ENCODE measurements around the gene SCP2D1. TPM values are rescaled to one million over a fixed set of nuclear protein-coding genes. Genes with fewer than 3 reads are reported as not detected.

SCP2D1 gene
- polyA plus RNA-seq, 1 donor from 2014 or later, result not detected

DNA sequence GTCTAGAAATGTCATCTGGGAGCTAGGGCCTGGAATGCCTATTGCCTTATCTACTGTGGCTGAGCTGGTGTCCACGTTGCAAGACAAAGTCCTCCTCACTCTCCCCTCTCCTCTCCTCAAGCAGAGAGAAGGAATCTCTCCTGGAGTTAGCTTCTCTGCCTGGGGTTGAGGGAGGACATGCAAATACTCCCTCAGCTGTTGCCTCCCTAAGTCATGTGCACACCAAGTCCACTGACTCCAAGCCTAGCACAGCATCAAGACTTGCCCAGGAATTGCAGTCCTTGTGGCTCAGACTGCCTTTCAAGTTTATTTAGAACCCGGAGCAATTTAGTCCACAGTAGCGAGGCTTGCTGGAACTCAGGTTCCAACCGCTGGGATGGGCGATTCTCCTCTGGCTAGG is 38.0 kb upstream of the SCP2D1 start:
- H3K9me3 ChIP-seq (ENCODE audit: low read length), result no peaks in the 10 kb centered on the region
- no peak overlapping the region for H3K4me3 ChIP-seq (ENCODE audit: low read length)
- H3K36me3 ChIP-seq (ENCODE audit: insufficient read depth, low read length), result no peaks in the 10 kb centered on the region
- H2AFZ ChIP-seq (ENCODE audit: low read depth, low read length), result no peak overlapping the region
- TF ChIP-seq TAF1 (IDR thresholded peaks at IDR 0.05; ENCODE audit: low read depth) (no peak), RAD21 (conservative IDR thresholded peaks at IDR 0.05) (no peak), EP300 (conservative IDR thresholded peaks at IDR 0.05; ENCODE audit: poor library complexity, severe bottlenecking) (no peak), REST (IDR thresholded peaks at IDR 0.05; ENCODE audit: borderline replicate concordance) (no peak)
- H3K9ac ChIP-seq (ENCODE audit: low read length), result no peak overlapping the region
- no peak overlapping the region for H3K4me2 ChIP-seq (ENCODE audit: low read length)
- H3F3A ChIP-seq (ENCODE audit: insufficient read depth, low read length, poor library complexity, severe bottlenecking), result no peaks in the 10 kb centered on the region
- H3K79me2 ChIP-seq (replicated peaks; ENCODE audit: insufficient read depth, low read length), result no peaks in the 10 kb centered on the region
- no peaks in the 10 kb centered on the region for H4K20me1 ChIP-seq (ENCODE audit: insufficient read depth)
- no peak overlapping the region for H3K27ac ChIP-seq (ENCODE audit: low read length)
- no peaks in the 10 kb centered on the region for H3K9me2 ChIP-seq (ENCODE audit: insufficient read depth, low read length)
- no peaks in the 10 kb centered on the region for H3K27me3 ChIP-seq (ENCODE audit: insufficient read depth, low read depth, low read length)

DNA sequence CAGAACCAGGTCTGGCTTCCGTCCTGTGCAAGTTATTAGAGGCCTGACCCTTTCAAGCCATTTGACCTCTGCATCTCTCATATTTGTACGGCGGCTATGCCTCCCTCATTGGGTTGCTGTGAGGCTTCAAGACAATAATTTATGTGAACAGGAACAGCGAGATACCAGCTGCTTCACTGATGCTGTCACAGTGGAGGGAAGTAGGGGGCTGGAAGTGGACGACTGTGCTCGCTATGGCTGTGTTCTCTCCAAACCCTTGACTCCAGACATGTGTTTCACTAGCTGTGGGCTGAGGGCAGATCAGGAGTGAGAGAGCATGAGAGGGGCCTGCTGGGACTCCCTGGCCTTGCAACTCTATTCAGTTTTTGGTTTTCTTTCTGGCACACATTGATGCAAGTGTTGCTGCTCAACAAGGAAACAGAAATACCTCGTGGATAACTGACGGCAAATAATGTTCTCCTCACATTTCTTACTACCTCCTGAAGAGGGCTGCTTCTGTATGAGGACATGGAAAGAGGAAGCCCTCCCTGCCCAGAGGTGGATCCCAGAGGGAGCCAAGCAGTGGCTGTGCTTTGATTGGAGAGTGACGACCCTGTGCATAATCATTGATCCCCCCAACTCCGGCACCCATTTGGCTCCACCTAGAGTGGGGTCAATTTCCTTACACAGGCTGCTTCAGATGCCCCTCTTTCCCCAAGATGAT is 34.7 kb upstream of the SCP2D1 start:
- Histone ChIP-seq H3K36me3 (ENCODE audit: insufficient read depth, low read length) (no peaks in the 10 kb centered on the region), H4K20me1 (ENCODE audit: insufficient read depth) (no peaks in the 10 kb centered on the region), H2AFZ (ENCODE audit: low read depth, low read length) (no peak overlapping the region), H3K9me3 (ENCODE audit: low read length) (no peaks in the 10 kb centered on the region), H3K9me2 (ENCODE audit: insufficient read depth, low read length) (no peaks in the 10 kb centered on the region), H3K4me2 (ENCODE audit: low read length) (no peak overlapping the region), H3K4me3 (ENCODE audit: low read length) (no peak overlapping the region), H3K27me3 (ENCODE audit: insufficient read depth, low read depth, low read length) (no peaks in the 10 kb centered on the region), H3K9ac (ENCODE audit: low read length) (no peak overlapping the region), H3K27ac (ENCODE audit: low read length) (no peak overlapping the region), H3K79me2 (replicated peaks; ENCODE audit: insufficient read depth, low read length) (no peaks in the 10 kb centered on the region), H3F3A (ENCODE audit: insufficient read depth, low read length, poor library complexity, severe bottlenecking) (no peaks in the 10 kb centered on the region)
- TF ChIP-seq RAD21 (conservative IDR thresholded peaks at IDR 0.05) (no peak), CTCF (IDR thresholded peaks at IDR 0.05; ENCODE audit: poor library complexity, severe bottlenecking) (no peak), EP300 (conservative IDR thresholded peaks at IDR 0.05; ENCODE audit: poor library complexity, severe bottlenecking) (no peak), SMC3 (conservative IDR thresholded peaks at IDR 0.05; ENCODE audit: poor library complexity) (no peak), MXI1 (conservative IDR thresholded peaks at IDR 0.05; ENCODE audit: poor library complexity, severe bottlenecking) (no peak), TAF1 (IDR thresholded peaks at IDR 0.05; ENCODE audit: low read depth) (no peak), REST (IDR thresholded peaks at IDR 0.05; ENCODE audit: borderline replicate concordance) (no peak), EZH2 (IDR thresholded peaks at IDR 0.05; ENCODE audit: borderline replicate concordance, insufficient read depth, low read length, poor library complexity, severe bottlenecking) (no peak), POLR2AphosphoS5 (IDR thresholded peaks at IDR 0.05) (no peak)

All from neural cell (in vitro differentiated cells).